WTC11 (cell line): ENCODE data around the gene PIP5K1A. TPM values are rescaled to one million over a fixed set of nuclear protein-coding genes. Genes with fewer than 3 reads are reported as not detected.

Experiments used
- ATAC-seq: fragments of 200-7000 bp; cut with Tn5 transposase; 2 replicates; pipeline ENCODE4 v1.10.0; 2021; ENCODE audit warnings: mild to moderate bottlenecking, moderate library complexity
- CTCF ChIA-PET: fragments of 300-600 bp; sonication (Branson Sonifier 250); formaldehyde crosslinking; loops from one replicate; lab custom pipeline; 2021; ENCODE audit warnings: antibody characterized with exemption; lab: Charles Lee
- POLR2A ChIA-PET: fragments of 350-600 bp; sonication (Branson Sonifier 250); formaldehyde crosslinking; loops from one replicate; lab custom pipeline; 2021; ENCODE audit warnings: antibody characterized with exemption; lab: Charles Lee
- DNase-seq: peaks from one replicate; pipeline ENCODE4 v3.0.0; 2021; ENCODE audit warnings: low spot score
- H3K27ac Mint-ChIP-seq: 2 replicates; pipeline ENCODE4 v1.8.0; 2021; ENCODE audit warnings: mixed read lengths
- H3K27me3 Mint-ChIP-seq: 2 replicates; pipeline ENCODE4 v1.8.0; 2021; ENCODE audit warnings: low read depth, mild to moderate bottlenecking, moderate library complexity, mixed read lengths
- H3K36me3 Mint-ChIP-seq: 2 replicates; pipeline ENCODE4 v1.8.0; 2021; ENCODE audit warnings: mixed read lengths
- H3K4me1 Mint-ChIP-seq: 2 replicates; pipeline ENCODE4 v1.8.0; 2022; ENCODE audit warnings: mixed read lengths
- H3K4me3 Mint-ChIP-seq: 2 replicates; pipeline ENCODE4 v1.8.0; 2021; ENCODE audit warnings: mild to moderate bottlenecking, moderate library complexity, mixed read lengths
- H3K9me3 Mint-ChIP-seq: 2 replicates; pipeline ENCODE4 v1.8.0; 2021; ENCODE audit warnings: mixed read lengths
- CREM ChIP-seq: sonication (generic); formaldehyde crosslinking; IDR thresholded peaks from 2 replicates; pipeline ENCODE4 v1.8.1; 2022; ENCODE audit warnings: mild to moderate bottlenecking, missing genetic modification reagents, moderate library complexity
- HMGXB4 ChIP-seq: sonication (generic); formaldehyde crosslinking; IDR thresholded peaks from 2 replicates; pipeline ENCODE4 v1.8.1; 2023; ENCODE audit warnings: mild to moderate bottlenecking, moderate library complexity, missing genetic modification reagents
- JAZF1 ChIP-seq: fragments of 250-450 bp; sonication (Bioruptor Pico); IDR thresholded peaks from 2 replicates; pipeline ENCODE4 v1.9.0; 2021; ENCODE audit warnings: moderate library complexity, mild to moderate bottlenecking, inconsistent platforms
- KAT7 ChIP-seq: sonication (generic); formaldehyde crosslinking; IDR thresholded peaks from 2 replicates; pipeline ENCODE4 v1.8.1; 2023; ENCODE audit warnings: missing genetic modification reagents, mild to moderate bottlenecking, borderline replicate concordance
- MXD4 ChIP-seq: fragments of 250-450 bp; sonication (Bioruptor Pico); IDR thresholded peaks from 2 replicates; pipeline ENCODE4 v1.8.0; 2021; ENCODE audit warnings: mild to moderate bottlenecking, moderate library complexity, borderline replicate concordance
- RELA ChIP-seq: sonication (generic); formaldehyde crosslinking; IDR thresholded peaks from 2 replicates; pipeline ENCODE4 v1.8.1; 2022; ENCODE audit warnings: missing genetic modification reagents, mild to moderate bottlenecking, borderline replicate concordance
- STAT6 ChIP-seq: sonication (generic); formaldehyde crosslinking; conservative IDR thresholded peaks from 2 replicates; pipeline ENCODE4 v1.8.1; 2023; ENCODE audit warnings: mild to moderate bottlenecking, low read depth, missing genetic modification reagents, moderate library complexity
- TEAD4 ChIP-seq: sonication (generic); formaldehyde crosslinking; IDR thresholded peaks from 2 replicates; pipeline ENCODE4 v1.8.0; 2022; ENCODE audit warnings: mild to moderate bottlenecking, missing genetic modification reagents
- ZBTB43 ChIP-seq: sonication (generic); formaldehyde crosslinking; IDR thresholded peaks from 2 replicates; pipeline ENCODE4 v1.8.1; 2023; ENCODE audit warnings: mild to moderate bottlenecking, missing genetic modification reagents
- ZNF423 ChIP-seq: fragments of 250-450 bp; sonication (Bioruptor Pico); IDR thresholded peaks from 2 replicates; pipeline ENCODE4 v2.1.2; 2022; ENCODE audit warnings: mild to moderate bottlenecking, moderate library complexity
- ZNF512 ChIP-seq: sonication (generic); formaldehyde crosslinking; IDR thresholded peaks from 2 replicates; pipeline ENCODE4 v1.8.1; 2022; ENCODE audit warnings: missing genetic modification reagents, borderline replicate concordance
- ZNF532 ChIP-seq: fragments of 250-450 bp; sonication (Bioruptor Pico); IDR thresholded peaks from 2 replicates; pipeline ENCODE4 v1.9.0; 2021; ENCODE audit warnings: mild to moderate bottlenecking, borderline replicate concordance
- ZSCAN18 ChIP-seq: fragments of 250-450 bp; sonication (Bioruptor Pico); IDR thresholded peaks from 2 replicates; pipeline ENCODE4 v2.1.2; 2022; ENCODE audit warnings: mild to moderate bottlenecking, moderate library complexity
- total RNA-seq: library from RNA; stranded (reverse); gene quantifications from 3 replicates; pipeline ENCODE4 v1.2.3, GENCODE V29; 2021

The PIP5K1A gene
- total RNA-seq, 1 experiment from 2014 or later, result 81.3 TPM

GRCh38 chr1:151255381-151255780 is 57.0 kb downstream of the PIP5K1A start:
- Mint-ChIP-seq H3K9me3 (no peaks in the 10 kb centered on the region), H3K36me3 (no peaks in the 10 kb centered on the region), H3K27ac (peak overlapping the region; percentile 87), H3K27me3 (no peaks in the 10 kb centered on the region; the same call in 1 of the 2 replicates), H3K4me1 (peaks cover 9% of the 10 kb centered on the region), H3K4me3 (peak overlapping the region; percentile 89)
- TF ChIP-seq RELA (CRISPR knock-in tag), result no peak
- ATAC-seq, result no peak
- ChIA-PET CTCF (interaction anchor here (0.6 to 1.7 kb wide), 6 partner anchors 26 to 155 kb away, joined by 3 to 5 read pairs (median 4); partner anchors contain the start of genes VPS72 and ZNF687), POLR2A (interaction anchor here (1.6 kb wide), 1 partner anchor 26 kb away, joined by 9 read pairs; the partner anchor contains the start of gene ZNF687)
- no peak for DNase-seq

- no peak overlapping the region for H3K27ac Mint-ChIP-seq
- peaks cover 20% of the 10 kb centered on the region for H3K36me3 Mint-ChIP-seq
- H3K4me3 Mint-ChIP-seq, result no peak overlapping the region
- no peaks in the 10 kb centered on the region; the same call in 1 of the 2 replicates for H3K27me3 Mint-ChIP-seq
- no peak for TF ChIP-seq RELA (CRISPR knock-in tag)
- no peak for TF ChIP-seq MXD4 (CRISPR knock-in tag)
- no peak for TF ChIP-seq TEAD4 (CRISPR knock-in tag)
- no peak for TF ChIP-seq KAT7
- no peak for TF ChIP-seq ZNF532
- TF ChIP-seq CREM, result no peak
- TF ChIP-seq ZNF512 (CRISPR knock-in tag), result no peak
- TF ChIP-seq JAZF1 (CRISPR knock-in tag), result no peak
- TF ChIP-seq HMGXB4 (CRISPR knock-in tag), result no peak
- no peak for TF ChIP-seq ZSCAN18 (CRISPR knock-in tag)
- no peak for TF ChIP-seq ZBTB43 (CRISPR knock-in tag)
- TF ChIP-seq ZNF423 (CRISPR knock-in tag), result no peak
- no peak for TF ChIP-seq STAT6 (CRISPR knock-in tag)
- TF ChIP-seq, all 79 proteins: peak for 0
- ATAC-seq (no peak), DNase-seq (no peak)
- Mint-ChIP-seq H3K4me1 (peaks cover 9% of the 10 kb centered on the region), H3K9me3 (no peaks in the 10 kb centered on the region)
- ChIA-PET CTCF (interaction anchor here (2.7 to 4.3 kb wide), 2 partner anchors 8 to 42 kb away, joined by 6 to 30 read pairs; no protein-coding TSS in a partner anchor), POLR2A (no interaction called here)
Observed at GRCh38 chr1:151259351-151259750, 61.0 kb downstream of the PIP5K1A start.
